Measurements from ENCODE around the gene ICAM2.

GRCh38 chr17:64057701-64058263 is 37.3 kb upstream of the ICAM2 start:
- TF ChIP-seq CTCF (IDR thresholded peaks at IDR 0.05), result no peak
- no peak for TF ChIP-seq POLR2A (IDR thresholded peaks at IDR 0.05; ENCODE audit: low read depth)

Measured in esophagus muscularis mucosa (tissue), 3 donors.